ENCODE results near the gene CDKL4. TPM values are rescaled to one million over a fixed set of nuclear protein-coding genes. Genes with fewer than 3 reads are reported as not detected.

CDKL4 gene
- total and polyA plus RNA-seq, 12 donors = 0.16 to 3.9 (median 1.5) TPM

DNA sequence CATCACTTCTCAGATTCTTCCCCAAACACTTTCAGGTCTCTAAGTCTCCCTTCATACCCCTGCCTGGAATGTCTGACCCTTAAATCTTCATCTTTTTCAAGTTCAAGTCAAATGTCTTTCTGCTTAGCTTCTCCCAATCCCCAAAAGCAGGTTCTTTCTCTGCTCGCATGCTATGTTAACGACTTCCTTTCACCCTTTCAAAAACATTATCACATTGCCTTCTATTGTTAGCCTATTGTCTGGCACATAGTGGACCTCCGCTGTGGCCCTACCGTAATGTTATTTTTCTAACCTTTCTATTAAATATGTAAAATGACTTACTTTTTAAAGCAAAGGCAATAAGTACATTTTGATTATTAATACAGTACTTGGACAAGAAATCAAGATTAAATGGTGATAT is 2.2 kb downstream of the CDKL4 start:
- no peak for TF ChIP-seq POLR2A (IDR thresholded peaks at IDR 0.05)
- no peak for DNase-seq
- peak overlapping the region in 2 of 5 donors; percentile 43 to 57 for H3K27ac ChIP-seq
- H3K27me3 ChIP-seq = no peaks in the 10 kb centered on the region
- H3K9me3 ChIP-seq (replicated peaks in 1 of 3) = no peaks in the 10 kb centered on the region
- intact Hi-C loops (cut with DNase I) = no loop called here
- H3K4me1 ChIP-seq (replicated peaks in 1 of 2) = peaks cover 3 to 4% of the 10 kb centered on the region in 2 donors
- 83 to 86% (median 85%) methylated on average over 4 of the region's 4 CpGs for whole genome bisulfite sequencing, 4 donors
- no peak overlapping the region for H3K4me3 ChIP-seq
- H3K36me3 ChIP-seq (replicated peaks in 1 of 2) = no peaks in the 10 kb centered on the region

DNA sequence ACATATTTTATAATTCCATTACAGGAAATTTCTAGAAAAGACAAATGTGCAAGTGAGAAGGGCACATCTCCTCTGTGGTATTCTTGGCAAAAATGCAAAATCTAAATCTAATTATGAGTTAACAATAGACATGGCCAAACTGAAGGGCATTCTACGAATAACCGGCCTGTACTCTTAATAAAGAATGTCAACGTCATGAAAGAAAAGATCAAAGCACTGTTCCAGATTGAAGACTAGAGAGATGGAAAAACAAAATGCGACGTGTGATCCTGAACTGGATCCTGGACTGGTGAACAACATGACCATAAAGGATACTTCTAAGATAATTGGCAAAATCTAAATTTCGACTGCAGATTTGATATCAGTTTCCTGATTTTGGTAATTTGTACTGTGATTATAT is 3.0 kb downstream of the CDKL4 start:
- H3K4me1 ChIP-seq (replicated peaks in 1 of 2) = peaks cover 3 to 4% of the 10 kb centered on the region in 2 donors
- H3K9me3 ChIP-seq (replicated peaks in 1 of 3) = no peaks in the 10 kb centered on the region
- no peaks in the 10 kb centered on the region for H3K36me3 ChIP-seq (replicated peaks in 1 of 2)
- no peak for DNase-seq
- 68 to 75% (median 71%) methylated on average over 6 of the region's 6 CpGs for WGBS, 4 donors
- H3K27me3 ChIP-seq = no peaks in the 10 kb centered on the region
- H3K27ac ChIP-seq = no peak overlapping the region
- no peak for TF ChIP-seq POLR2A (IDR thresholded peaks at IDR 0.05)
- TF ChIP-seq, protein P1, sequence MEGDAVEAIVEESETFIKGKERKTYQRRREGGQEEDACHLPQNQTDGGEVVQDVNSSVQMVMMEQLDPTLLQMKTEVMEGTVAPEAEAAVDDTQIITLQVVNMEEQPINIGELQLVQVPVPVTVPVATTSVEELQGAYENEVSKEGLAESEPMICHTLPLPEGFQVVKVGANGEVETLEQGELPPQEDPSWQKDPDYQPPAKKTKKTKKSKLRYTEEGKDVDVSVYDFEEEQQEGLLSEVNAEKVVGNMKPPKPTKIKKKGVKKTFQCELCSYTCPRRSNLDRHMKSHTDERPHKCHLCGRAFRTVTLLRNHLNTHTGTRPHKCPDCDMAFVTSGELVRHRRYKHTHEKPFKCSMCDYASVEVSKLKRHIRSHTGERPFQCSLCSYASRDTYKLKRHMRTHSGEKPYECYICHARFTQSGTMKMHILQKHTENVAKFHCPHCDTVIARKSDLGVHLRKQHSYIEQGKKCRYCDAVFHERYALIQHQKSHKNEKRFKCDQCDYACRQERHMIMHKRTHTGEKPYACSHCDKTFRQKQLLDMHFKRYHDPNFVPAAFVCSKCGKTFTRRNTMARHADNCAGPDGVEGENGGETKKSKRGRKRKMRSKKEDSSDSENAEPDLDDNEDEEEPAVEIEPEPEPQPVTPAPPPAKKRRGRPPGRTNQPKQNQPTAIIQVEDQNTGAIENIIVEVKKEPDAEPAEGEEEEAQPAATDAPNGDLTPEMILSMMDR (IDR thresholded peaks at IDR 0.05) = no peak
- intact Hi-C loops (cut with DNase I) = no loop called here
- H3K4me3 ChIP-seq = no peak overlapping the region

DNA sequence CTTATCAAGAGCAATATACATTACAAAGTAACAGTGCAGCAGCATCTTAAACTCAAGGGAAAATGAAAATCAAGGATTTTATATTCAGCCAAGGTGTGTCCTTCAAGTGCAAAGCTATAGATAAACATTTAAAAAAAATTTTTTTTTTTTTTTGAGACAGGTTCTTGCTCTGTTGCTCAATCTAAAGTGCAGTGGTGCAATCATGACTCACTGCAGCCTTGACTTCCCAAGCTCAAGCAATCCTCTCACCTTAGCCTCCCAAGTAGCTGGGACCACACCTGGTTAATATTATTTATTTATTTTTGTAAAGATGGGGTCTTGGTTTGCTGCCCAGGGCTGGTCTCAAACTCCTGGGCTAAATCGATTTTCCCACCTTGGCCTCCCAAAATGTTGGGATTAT is 9.0 kb downstream of the CDKL4 start:
- Histone ChIP-seq H3K9me3 (replicated peaks in 1 of 3) (no peaks in the 10 kb centered on the region), H3K27me3 (no peaks in the 10 kb centered on the region), H3K27ac (no peak overlapping the region), H3K36me3 (replicated peaks in 1 of 2) (no peaks in the 10 kb centered on the region), H3K4me1 (replicated peaks in 1 of 2) (no peaks in the 10 kb centered on the region), H3K4me3 (no peak overlapping the region)
- intact Hi-C loops (cut with DNase I) = no loop called here
- TF ChIP-seq, protein P1 (IDR thresholded peaks at IDR 0.05) = no peak
- no peak for TF ChIP-seq POLR2A (IDR thresholded peaks at IDR 0.05)
- DNase-seq = peak in 3 of 7 donors; percentile 16 to 39 (median 37)
- 92 to 100% (median 97%) methylated on average over 1 of the region's 1 CpG for WGBS, 4 donors

DNA sequence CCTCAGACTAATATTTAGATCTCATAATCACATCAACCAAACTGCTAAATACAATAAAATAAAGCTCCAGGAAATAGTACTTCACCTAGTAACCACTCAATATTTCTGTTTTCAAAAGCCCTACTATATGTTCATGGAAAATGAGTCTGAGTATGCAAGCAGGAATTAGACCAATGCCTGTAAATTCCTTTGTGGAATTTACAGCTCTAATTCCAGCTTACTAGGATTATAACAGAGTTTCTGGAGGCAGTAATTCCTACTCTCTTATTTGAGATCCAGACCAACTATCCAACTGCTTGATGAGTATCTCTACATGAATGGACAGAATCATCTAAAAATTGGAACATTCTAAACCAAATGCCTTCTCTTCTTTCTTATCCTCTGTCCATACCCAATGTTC is 11.6 kb downstream of the CDKL4 start:
- intact Hi-C loops (cut with DNase I) = no loop called here

More for the DNA sequence above, 11.6 kb downstream of the CDKL4 start:
- Histone ChIP-seq H3K9me3 (replicated peaks in 1 of 3) (no peaks in the 10 kb centered on the region), H3K27me3 (no peaks in the 10 kb centered on the region), H3K36me3 (replicated peaks in 1 of 2) (no peaks in the 10 kb centered on the region), H3K4me1 (replicated peaks in 1 of 2) (peaks cover 4 to 8% of the 10 kb centered on the region in 2 donors), H3K27ac (no peak overlapping the region), H3K4me3 (no peak overlapping the region)
- no peak for DNase-seq
- TF ChIP-seq, protein P1 (IDR thresholded peaks at IDR 0.05) = no peak
- TF ChIP-seq POLR2A (IDR thresholded peaks at IDR 0.05) = no peak
